ENCODE measurements around the gene ZNF761. TPM values are rescaled to one million over a fixed set of nuclear protein-coding genes. Genes with fewer than 3 reads are reported as not detected.

ZNF761 gene
- total and polyA plus RNA-seq, 2 of the 13 experiments (the other 11 are each of a cell fraction or from before 2014, with no cell fraction given) = 11.6 to 16.2 TPM

DNA sequence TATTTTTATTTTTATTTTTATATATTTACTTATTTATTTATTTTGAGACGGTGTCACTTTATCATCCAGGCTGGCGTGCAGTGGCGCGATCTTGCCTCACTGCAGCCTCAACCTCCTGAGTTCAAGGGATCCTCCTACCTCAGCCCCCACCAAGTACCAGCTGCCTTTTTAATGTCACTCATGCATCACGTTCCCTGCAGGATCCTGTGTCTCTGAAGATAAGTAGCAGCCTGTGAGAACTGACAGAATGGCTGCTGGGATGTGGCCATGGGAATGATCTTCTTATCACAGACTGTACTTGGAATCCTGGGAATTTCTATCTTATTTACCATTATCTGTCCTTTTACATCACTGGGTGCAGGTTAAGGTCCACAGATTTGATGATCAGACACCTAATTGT is 9.2 kb upstream of the ZNF761 start (continued):
- TF ChIP-seq, protein P1, sequence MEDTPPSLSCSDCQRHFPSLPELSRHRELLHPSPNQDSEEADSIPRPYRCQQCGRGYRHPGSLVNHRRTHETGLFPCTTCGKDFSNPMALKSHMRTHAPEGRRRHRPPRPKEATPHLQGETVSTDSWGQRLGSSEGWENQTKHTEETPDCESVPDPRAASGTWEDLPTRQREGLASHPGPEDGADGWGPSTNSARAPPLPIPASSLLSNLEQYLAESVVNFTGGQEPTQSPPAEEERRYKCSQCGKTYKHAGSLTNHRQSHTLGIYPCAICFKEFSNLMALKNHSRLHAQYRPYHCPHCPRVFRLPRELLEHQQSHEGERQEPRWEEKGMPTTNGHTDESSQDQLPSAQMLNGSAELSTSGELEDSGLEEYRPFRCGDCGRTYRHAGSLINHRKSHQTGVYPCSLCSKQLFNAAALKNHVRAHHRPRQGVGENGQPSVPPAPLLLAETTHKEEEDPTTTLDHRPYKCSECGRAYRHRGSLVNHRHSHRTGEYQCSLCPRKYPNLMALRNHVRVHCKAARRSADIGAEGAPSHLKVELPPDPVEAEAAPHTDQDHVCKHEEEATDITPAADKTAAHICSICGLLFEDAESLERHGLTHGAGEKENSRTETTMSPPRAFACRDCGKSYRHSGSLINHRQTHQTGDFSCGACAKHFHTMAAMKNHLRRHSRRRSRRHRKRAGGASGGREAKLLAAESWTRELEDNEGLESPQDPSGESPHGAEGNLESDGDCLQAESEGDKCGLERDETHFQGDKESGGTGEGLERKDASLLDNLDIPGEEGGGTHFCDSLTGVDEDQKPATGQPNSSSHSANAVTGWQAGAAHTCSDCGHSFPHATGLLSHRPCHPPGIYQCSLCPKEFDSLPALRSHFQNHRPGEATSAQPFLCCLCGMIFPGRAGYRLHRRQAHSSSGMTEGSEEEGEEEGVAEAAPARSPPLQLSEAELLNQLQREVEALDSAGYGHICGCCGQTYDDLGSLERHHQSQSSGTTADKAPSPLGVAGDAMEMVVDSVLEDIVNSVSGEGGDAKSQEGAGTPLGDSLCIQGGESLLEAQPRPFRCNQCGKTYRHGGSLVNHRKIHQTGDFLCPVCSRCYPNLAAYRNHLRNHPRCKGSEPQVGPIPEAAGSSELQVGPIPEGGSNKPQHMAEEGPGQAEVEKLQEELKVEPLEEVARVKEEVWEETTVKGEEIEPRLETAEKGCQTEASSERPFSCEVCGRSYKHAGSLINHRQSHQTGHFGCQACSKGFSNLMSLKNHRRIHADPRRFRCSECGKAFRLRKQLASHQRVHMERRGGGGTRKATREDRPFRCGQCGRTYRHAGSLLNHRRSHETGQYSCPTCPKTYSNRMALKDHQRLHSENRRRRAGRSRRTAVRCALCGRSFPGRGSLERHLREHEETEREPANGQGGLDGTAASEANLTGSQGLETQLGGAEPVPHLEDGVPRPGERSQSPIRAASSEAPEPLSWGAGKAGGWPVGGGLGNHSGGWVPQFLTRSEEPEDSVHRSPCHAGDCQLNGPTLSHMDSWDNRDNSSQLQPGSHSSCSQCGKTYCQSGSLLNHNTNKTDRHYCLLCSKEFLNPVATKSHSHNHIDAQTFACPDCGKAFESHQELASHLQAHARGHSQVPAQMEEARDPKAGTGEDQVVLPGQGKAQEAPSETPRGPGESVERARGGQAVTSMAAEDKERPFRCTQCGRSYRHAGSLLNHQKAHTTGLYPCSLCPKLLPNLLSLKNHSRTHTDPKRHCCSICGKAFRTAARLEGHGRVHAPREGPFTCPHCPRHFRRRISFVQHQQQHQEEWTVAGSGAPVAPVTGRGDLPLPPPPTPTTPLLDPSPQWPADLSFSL (CRISPR knock-in tag; IDR thresholded peaks at IDR 0.05) = no peak
- TF ChIP-seq, protein P2, sequence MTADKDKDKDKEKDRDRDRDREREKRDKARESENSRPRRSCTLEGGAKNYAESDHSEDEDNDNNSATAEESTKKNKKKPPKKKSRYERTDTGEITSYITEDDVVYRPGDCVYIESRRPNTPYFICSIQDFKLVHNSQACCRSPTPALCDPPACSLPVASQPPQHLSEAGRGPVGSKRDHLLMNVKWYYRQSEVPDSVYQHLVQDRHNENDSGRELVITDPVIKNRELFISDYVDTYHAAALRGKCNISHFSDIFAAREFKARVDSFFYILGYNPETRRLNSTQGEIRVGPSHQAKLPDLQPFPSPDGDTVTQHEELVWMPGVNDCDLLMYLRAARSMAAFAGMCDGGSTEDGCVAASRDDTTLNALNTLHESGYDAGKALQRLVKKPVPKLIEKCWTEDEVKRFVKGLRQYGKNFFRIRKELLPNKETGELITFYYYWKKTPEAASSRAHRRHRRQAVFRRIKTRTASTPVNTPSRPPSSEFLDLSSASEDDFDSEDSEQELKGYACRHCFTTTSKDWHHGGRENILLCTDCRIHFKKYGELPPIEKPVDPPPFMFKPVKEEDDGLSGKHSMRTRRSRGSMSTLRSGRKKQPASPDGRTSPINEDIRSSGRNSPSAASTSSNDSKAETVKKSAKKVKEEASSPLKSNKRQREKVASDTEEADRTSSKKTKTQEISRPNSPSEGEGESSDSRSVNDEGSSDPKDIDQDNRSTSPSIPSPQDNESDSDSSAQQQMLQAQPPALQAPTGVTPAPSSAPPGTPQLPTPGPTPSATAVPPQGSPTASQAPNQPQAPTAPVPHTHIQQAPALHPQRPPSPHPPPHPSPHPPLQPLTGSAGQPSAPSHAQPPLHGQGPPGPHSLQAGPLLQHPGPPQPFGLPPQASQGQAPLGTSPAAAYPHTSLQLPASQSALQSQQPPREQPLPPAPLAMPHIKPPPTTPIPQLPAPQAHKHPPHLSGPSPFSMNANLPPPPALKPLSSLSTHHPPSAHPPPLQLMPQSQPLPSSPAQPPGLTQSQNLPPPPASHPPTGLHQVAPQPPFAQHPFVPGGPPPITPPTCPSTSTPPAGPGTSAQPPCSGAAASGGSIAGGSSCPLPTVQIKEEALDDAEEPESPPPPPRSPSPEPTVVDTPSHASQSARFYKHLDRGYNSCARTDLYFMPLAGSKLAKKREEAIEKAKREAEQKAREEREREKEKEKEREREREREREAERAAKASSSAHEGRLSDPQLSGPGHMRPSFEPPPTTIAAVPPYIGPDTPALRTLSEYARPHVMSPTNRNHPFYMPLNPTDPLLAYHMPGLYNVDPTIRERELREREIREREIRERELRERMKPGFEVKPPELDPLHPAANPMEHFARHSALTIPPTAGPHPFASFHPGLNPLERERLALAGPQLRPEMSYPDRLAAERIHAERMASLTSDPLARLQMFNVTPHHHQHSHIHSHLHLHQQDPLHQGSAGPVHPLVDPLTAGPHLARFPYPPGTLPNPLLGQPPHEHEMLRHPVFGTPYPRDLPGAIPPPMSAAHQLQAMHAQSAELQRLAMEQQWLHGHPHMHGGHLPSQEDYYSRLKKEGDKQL (CRISPR knock-in tag; IDR thresholded peaks at IDR 0.05; ENCODE audit: low read depth) = no peak
- no peak for TF ChIP-seq MYC (CRISPR knock-in tag; IDR thresholded peaks at IDR 0.05; ENCODE audit: borderline replicate concordance)
- TF ChIP-seq SMYD3 (CRISPR knock-in tag; IDR thresholded peaks at IDR 0.05) = no peak
- TF ChIP-seq ZNF674 (CRISPR knock-in tag; IDR thresholded peaks at IDR 0.05; ENCODE audit: low read depth) = no peak
- no peak for TF ChIP-seq ZFP1 (CRISPR knock-in tag; IDR thresholded peaks at IDR 0.05)
- TF ChIP-seq ZNF235 (CRISPR knock-in tag; IDR thresholded peaks at IDR 0.05; ENCODE audit: borderline replicate concordance) = no peak
- no peak for TF ChIP-seq PCBP2 (optimal IDR thresholded peaks at IDR 0.05; ENCODE audit: low read depth, low read length, poor library complexity, severe bottlenecking)
- TF ChIP-seq JUN (CRISPR knock-in tag; IDR thresholded peaks at IDR 0.05) = no peak
- TF ChIP-seq, protein P3, sequence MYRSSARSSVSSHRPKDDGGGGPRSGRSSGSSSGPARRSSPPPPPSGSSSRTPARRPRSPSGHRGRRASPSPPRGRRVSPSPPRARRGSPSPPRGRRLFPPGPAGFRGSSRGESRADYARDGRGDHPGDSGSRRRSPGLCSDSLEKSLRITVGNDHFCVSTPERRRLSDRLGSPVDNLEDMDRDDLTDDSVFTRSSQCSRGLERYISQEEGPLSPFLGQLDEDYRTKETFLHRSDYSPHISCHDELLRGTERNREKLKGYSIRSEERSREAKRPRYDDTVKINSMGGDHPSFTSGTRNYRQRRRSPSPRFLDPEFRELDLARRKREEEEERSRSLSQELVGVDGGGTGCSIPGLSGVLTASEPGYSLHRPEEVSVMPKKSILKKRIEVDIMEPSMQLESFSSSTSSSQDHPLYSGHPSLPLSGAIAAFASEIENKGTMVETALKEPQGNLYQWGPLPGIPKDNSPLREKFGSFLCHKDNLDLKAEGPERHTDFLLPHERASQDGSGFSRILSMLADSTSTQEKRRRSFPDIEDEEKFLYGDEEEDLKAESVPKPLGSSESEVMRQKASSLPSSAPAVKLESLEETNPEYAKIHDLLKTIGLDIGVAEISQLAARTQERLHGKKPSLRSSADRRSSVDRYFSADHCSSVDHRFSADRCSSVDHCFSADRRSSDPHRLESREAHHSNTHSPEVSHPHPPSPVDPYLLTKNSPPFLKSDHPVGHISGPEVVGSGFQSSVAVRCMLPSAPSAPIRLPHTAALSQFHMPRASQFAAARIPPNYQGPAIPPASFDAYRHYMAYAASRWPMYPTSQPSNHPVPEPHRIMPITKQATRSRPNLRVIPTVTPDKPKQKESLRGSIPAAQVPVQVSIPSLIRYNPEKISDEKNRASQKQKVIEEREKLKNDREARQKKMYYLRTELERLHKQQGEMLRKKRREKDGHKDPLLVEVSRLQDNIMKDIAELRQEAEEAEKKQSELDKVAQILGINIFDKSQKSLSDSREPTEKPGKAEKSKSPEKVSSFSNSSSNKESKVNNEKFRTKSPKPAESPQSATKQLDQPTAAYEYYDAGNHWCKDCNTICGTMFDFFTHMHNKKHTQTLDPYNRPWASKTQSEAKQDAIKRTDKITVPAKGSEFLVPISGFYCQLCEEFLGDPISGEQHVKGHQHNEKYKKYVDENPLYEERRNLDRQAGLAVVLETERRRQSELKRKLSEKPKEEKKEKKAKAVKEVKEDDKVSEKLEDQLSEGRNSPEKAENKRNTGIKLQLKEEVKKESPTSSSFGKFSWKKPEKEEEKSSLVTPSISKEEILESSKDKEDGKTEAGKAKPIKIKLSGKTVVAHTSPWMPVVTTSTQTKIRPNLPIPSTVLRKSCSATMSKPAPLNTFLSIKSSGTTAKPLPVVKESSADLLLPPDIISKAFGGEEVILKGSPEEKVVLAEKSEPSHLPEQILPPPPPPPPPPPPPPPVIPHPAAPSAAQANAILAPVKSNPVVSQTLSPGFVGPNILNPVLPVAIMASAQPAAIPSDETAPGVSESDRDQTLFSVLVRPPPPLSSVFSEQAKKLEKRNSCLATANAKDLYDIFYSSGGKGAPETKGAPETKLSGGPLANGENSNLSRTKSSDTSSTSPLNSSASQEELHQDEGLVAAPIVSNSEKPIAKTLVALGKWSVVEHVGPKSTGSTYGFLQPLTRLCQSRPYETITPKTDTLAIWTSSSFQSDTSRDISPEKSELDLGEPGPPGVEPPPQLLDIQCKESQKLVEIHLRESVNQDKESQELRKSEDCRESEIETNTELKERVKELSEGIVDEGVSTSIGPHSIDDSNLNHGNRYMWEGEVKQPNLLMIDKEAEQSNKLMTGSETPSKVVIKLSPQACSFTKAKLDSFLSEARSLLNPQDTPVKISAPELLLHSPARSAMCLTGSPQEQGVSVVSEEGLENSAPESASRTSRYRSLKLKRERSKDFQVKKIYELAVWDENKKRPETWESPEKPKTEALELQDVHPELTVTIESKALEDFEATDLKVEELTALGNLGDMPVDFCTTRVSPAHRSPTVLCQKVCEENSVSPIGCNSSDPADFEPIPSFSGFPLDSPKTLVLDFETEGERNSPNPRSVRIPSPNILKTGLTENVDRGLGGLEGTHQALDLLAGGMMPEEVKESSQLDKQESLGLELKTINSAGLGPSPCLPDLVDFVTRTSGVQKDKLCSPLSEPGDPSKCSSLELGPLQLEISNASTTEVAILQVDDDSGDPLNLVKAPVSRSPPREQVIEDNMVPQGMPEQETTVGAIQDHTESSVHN (CRISPR knock-in tag; IDR thresholded peaks at IDR 0.05) = no peak

Data from HepG2 (cell line).